Panc1 (cell line): ENCODE results near the gene VPS35L. TPM values are rescaled to one million over a fixed set of nuclear protein-coding genes. Genes with fewer than 3 reads are reported as not detected.

Experiments
- ATAC-seq: fragments of 200-7000 bp; cut with Tn5 transposase; 2 replicates; pipeline ENCODE4 v1.9.1; 2020; ENCODE audit warnings: mild to moderate bottlenecking, moderate library complexity
- BruUV-seq: library from RNA; stranded (reverse); fragments of 400-500 nt; replicated peaks from 2 replicates; lab custom pipeline; 2021; lab: Mats Ljungman, UMichigan
- CTCF ChIA-PET: fragments of 300-600 bp; sonication (Branson Sonifier 250); formaldehyde crosslinking; loops from one replicate; lab custom pipeline; 2022; ENCODE audit warnings: antibody characterized with exemption; lab: Charles Lee
- POLR2A ChIA-PET: fragments of 300-600 bp; sonication (Branson Sonifier 250); formaldehyde crosslinking; loops from one replicate; lab custom pipeline; 2022; ENCODE audit warnings: antibody characterized with exemption; lab: Charles Lee
- DNase-seq: peaks from one replicate; pipeline ENCODE4 v3.0.0-alpha.2; 2010; ENCODE audit warnings: low read depth, low spot score
- H3K27ac ChIP-seq: 2 replicates; pipeline ENCODE4 v1.5.1; 2011; ENCODE audit warnings: mild to moderate bottlenecking, low read length, inconsistent platforms
- H3K27me3 ChIP-seq: fragments of 200-500 bp; sonication (Bioruptor generic); 2 replicates; pipeline ENCODE4 v1.6.0; 2014; ENCODE audit warnings: low read length, inconsistent platforms; ENCODE audit not compliant: control insufficient read depth, insufficient read depth
- H3K36me3 ChIP-seq: fragments of 200-500 bp; sonication (Bioruptor generic); 2 replicates; pipeline ENCODE4 v1.5.1; 2014; ENCODE audit warnings: inconsistent platforms, mild to moderate bottlenecking, low read length, moderate library complexity; ENCODE audit not compliant: control insufficient read depth, insufficient read depth
- H3K4me1 ChIP-seq: 2 replicates; pipeline ENCODE4 v1.5.1; 2011; ENCODE audit warnings: inconsistent platforms, mild to moderate bottlenecking, low read length, moderate library complexity; ENCODE audit not compliant: control insufficient read depth, insufficient read depth
- H3K4me3 ChIP-seq, 2 experiments: 2 replicates each; pipeline ENCODE4 v1.5.1; 2011 to 2012; ENCODE audit warnings: low read depth in 2 of 2, low read length in 2 of 2, mild to moderate bottlenecking in 2 of 2, inconsistent platforms in 1 of 2, moderate library complexity in 1 of 2
- H3K9me3 ChIP-seq: fragments of 200-500 bp; sonication (Bioruptor generic); 2 replicates; pipeline ENCODE4 v1.5.1; 2014; ENCODE audit warnings: low read depth, mild to moderate bottlenecking, inconsistent platforms, low read length, moderate library complexity; ENCODE audit not compliant: control insufficient read depth, insufficient read depth
- CTCF ChIP-seq: fragments of 450-650 bp; IDR thresholded peaks from 2 replicates; pipeline ENCODE4 v1.5.1; 2017; ENCODE audit warnings: mild to moderate bottlenecking
- POLR2AphosphoS5 ChIP-seq: IDR thresholded peaks from 2 replicates; pipeline ENCODE4 v1.6.1; 2012; ENCODE audit warnings: mild to moderate bottlenecking, low read depth, low read length, moderate library complexity
- REST ChIP-seq, 2 experiments: IDR thresholded peaks; 2 replicates each; pipeline ENCODE4 v1.6.1; 2011 to 2012; ENCODE audit warnings: low read depth in 2 of 2, control low read depth in 1 of 2, low read length in 1 of 2, mild to moderate bottlenecking in 1 of 2, moderate library complexity in 1 of 2; ENCODE audit not compliant: insufficient read depth in 1 of 2
- SIN3A ChIP-seq: IDR thresholded peaks from 2 replicates; pipeline ENCODE4 v1.6.1; 2012; ENCODE audit warnings: low read depth, mild to moderate bottlenecking, low read length, moderate library complexity, borderline replicate concordance; ENCODE audit not compliant: insufficient read depth
- TCF7L2 ChIP-seq: IDR thresholded peaks from 2 replicates; pipeline ENCODE4 v1.6.1; 2011; ENCODE audit warnings: mild to moderate bottlenecking, low read depth, low read length, inconsistent platforms
- in situ Hi-C: cut with HindIII; loops from 2 replicates; pipeline ENCODE4 v1.10.0; 2016; ENCODE audit warnings: low sequenced_read_pairs, low pct_unique_long_range_greater_than_20kb
- intact Hi-C: fragments of 100-400 bp; cut with micrococcal nuclease; formaldehyde crosslinking; loops from one replicate; pipeline ENCODE4 v1.10.0; 2022; ENCODE audit not compliant: unreplicated experiment
- total RNA-seq: library from RNA; stranded (reverse); gene quantifications from one replicate; pipeline ENCODE4 v1.2.1, GENCODE V29; 2021; ENCODE audit not compliant: unreplicated experiment

VPS35L gene
- total RNA-seq, 1 experiment from 2014 or later: 124 TPM

GRCh38 chr16:19610200-19610599, 54.7 kb downstream of the VPS35L start:
- Histone ChIP-seq H3K27me3 (no peaks in the 10 kb centered on the region), H3K27ac (no peak overlapping the region), H3K4me1 (no peaks in the 10 kb centered on the region), H3K9me3 (no peaks in the 10 kb centered on the region), H3K4me3 (no peak overlapping the region), H3K36me3 (peaks cover 12% of the 10 kb centered on the region)
- CTCF ChIA-PET: no interaction called here
- POLR2A ChIA-PET: no interaction called here
- no peak for DNase-seq
- no peak for ATAC-seq
- intact Hi-C loops (no loop called here), in situ Hi-C loops (no loop called here)
- TF ChIP-seq CTCF (no peak), TCF7L2 (no peak), POLR2AphosphoS5 (no peak), SIN3A (no peak), REST (IDR thresholded peaks at IDR 0.05; ENCODE audit: insufficient read depth in 1 of 2, low read depth in 2 of 2, low read length in 1 of 2) (no peak)
- TSS peak; percentile 35 for BruUV-seq

DNA sequence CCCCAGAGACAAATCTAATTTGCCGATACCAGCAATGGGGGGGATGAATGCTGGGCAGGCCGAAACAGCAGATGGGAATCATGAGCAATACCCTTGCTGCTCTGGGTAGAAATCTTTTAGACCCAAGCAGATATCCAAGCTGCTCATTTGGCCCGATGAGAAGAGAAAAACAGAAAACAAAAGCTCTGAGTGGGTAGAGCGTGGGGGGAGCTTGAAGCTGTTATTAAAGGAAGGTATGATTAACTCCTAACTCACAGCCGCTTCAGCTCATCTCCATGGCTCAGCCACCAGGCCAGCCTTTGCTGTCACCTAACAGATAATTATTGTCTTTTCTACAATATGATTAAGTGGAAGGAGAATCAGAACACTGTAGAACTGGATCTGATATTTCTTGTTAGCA, 58.3 kb downstream of the VPS35L start:
- Histone ChIP-seq H3K27me3 (no peaks in the 10 kb centered on the region), H3K9me3 (no peaks in the 10 kb centered on the region), H3K36me3 (peaks cover 2% of the 10 kb centered on the region; the same call in 1 of the 2 replicates), H3K4me1 (no peaks in the 10 kb centered on the region), H3K27ac (no peak overlapping the region), H3K4me3 (no peak overlapping the region)
- DNase-seq: no peak
- ChIA-PET CTCF (interaction anchor here (1.1 kb wide), 1 partner anchor 12 kb away, joined by 3 read pairs; no protein-coding TSS in a partner anchor), POLR2A (no interaction called here)
- no TSS peak for BruUV-seq
- in situ Hi-C loops (no loop called here), intact Hi-C loops (no loop called here)
- TF ChIP-seq SIN3A (no peak), TCF7L2 (no peak), REST (IDR thresholded peaks at IDR 0.05; ENCODE audit: insufficient read depth in 1 of 2, low read depth in 2 of 2, low read length in 1 of 2) (no peak), POLR2AphosphoS5 (no peak), CTCF (no peak)
- no peak for ATAC-seq
